ENCODE data around the gene ROR2. TPM values are rescaled to one million over a fixed set of nuclear protein-coding genes. Genes with fewer than 3 reads are reported as not detected.

The ROR2 gene
- total and polyA plus RNA-seq, 2 of the 8 experiments (the other 6 are each of a cell fraction or from before 2014, with no cell fraction given) = 2.7 to 4.3 TPM

GRCh38 chr9:91547081-91547480 lies 402.9 kb downstream of the ROR2 start (continued):
- TF ChIP-seq CTBP2 (IDR thresholded peaks at IDR 0.05; ENCODE audit: borderline replicate concordance, insufficient read depth, insufficient read length, low read length) = no peak

Data from H1 (cell line).